Measurements from ENCODE around the gene KCNIP4. TPM values are rescaled to one million over a fixed set of nuclear protein-coding genes. Genes with fewer than 3 reads are reported as not detected.

Gene KCNIP4
- total RNA-seq, 4 donors from 2014 or later: not detected

DNA sequence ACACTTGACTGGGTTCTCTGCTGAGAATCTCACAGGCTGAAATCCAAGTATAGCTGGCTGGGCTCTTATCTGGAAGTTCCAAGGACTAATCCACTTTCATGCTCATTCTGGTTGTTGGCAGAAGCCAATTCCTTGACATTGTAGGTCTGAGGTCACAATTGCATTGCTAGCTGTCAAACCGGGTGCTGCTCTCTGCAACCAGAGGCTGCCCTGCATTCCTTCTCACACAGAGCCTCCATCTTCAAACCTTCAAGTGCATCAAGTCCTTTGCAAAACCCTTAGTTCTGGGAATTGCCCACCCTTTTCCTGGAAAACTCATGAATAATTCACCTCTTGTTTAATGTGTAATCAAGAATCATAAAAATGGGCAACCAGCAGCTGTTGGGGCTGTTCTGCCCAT lies 404.2 kb downstream of the KCNIP4 start:
- WGBS, 2 donors: 0 to 14% methylated on average over 1 of the region's 1 CpG
- TF ChIP-seq, protein P1, sequence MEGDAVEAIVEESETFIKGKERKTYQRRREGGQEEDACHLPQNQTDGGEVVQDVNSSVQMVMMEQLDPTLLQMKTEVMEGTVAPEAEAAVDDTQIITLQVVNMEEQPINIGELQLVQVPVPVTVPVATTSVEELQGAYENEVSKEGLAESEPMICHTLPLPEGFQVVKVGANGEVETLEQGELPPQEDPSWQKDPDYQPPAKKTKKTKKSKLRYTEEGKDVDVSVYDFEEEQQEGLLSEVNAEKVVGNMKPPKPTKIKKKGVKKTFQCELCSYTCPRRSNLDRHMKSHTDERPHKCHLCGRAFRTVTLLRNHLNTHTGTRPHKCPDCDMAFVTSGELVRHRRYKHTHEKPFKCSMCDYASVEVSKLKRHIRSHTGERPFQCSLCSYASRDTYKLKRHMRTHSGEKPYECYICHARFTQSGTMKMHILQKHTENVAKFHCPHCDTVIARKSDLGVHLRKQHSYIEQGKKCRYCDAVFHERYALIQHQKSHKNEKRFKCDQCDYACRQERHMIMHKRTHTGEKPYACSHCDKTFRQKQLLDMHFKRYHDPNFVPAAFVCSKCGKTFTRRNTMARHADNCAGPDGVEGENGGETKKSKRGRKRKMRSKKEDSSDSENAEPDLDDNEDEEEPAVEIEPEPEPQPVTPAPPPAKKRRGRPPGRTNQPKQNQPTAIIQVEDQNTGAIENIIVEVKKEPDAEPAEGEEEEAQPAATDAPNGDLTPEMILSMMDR (IDR thresholded peaks at IDR 0.05): no peak

GRCh38 chr4:21543514-21543913 lies 405.1 kb downstream of the KCNIP4 start:
- WGBS, 2 donors: 40 to 46% methylated on average over 3 of the region's 3 CpGs
- no peaks in the 10 kb centered on the region for H3K4me1 ChIP-seq
- H3K4me3 ChIP-seq: no peak overlapping the region
- no peaks in the 10 kb centered on the region for H3K27me3 ChIP-seq
- TF ChIP-seq, protein P1 (IDR thresholded peaks at IDR 0.05): no peak
- TF ChIP-seq POLR2A (IDR thresholded peaks at IDR 0.05) (no peak), EP300 (IDR thresholded peaks at IDR 0.05) (no peak)
- no peaks in the 10 kb centered on the region for H3K9me3 ChIP-seq
- no peaks in the 10 kb centered on the region for H3K36me3 ChIP-seq
- no peak overlapping the region for H3K27ac ChIP-seq
- no peak for DNase-seq (ENCODE audit: low spot score in 2 of 2)

More for the DNA sequence above, 404.2 kb downstream of the KCNIP4 start:
- Histone ChIP-seq H3K9me3 (no peaks in the 10 kb centered on the region), H3K36me3 (no peaks in the 10 kb centered on the region), H3K27me3 (no peaks in the 10 kb centered on the region), H3K4me1 (no peaks in the 10 kb centered on the region), H3K4me3 (no peak overlapping the region), H3K27ac (no peak overlapping the region)
- DNase-seq (ENCODE audit: low spot score in 2 of 2): no peak

DNA sequence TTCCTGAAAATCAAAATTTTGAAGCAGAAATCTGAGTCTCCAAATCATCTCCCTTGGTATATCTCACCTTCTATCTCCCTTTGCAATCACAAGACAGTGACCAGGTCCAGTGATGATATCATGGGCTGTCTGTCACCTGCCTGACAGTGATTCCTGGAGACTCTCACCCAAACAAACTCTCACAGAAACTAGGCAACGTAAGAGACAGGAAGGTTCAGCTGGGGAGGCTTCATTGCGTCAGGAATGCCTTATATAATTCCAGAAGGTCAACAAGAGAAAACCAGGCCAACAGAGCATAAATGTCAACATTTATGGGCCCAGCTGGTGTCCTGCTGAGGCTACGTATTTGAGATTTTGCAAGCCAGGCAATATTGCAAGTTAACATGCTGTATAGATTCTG lies 412.7 kb downstream of the KCNIP4 start:
- Histone ChIP-seq H3K4me3 (no peak overlapping the region), H3K27ac (no peak overlapping the region), H3K4me1 (no peaks in the 10 kb centered on the region), H3K27me3 (no peaks in the 10 kb centered on the region), H3K36me3 (no peaks in the 10 kb centered on the region), H3K9me3 (no peaks in the 10 kb centered on the region)
- 55 to 63% methylated on average over 3 of the region's 3 CpGs for WGBS, 2 donors
- DNase-seq (ENCODE audit: low spot score in 2 of 2): no peak
- TF ChIP-seq POLR2A (IDR thresholded peaks at IDR 0.05): no peak
- no peak for TF ChIP-seq EP300 (IDR thresholded peaks at IDR 0.05)
- TF ChIP-seq, protein P1 (IDR thresholded peaks at IDR 0.05): no peak

GRCh38 chr4:21531048-21531447 lies 417.5 kb downstream of the KCNIP4 start:
- Histone ChIP-seq H3K27ac (no peak overlapping the region), H3K36me3 (no peaks in the 10 kb centered on the region), H3K4me1 (no peaks in the 10 kb centered on the region), H3K4me3 (no peak overlapping the region), H3K27me3 (no peaks in the 10 kb centered on the region), H3K9me3 (no peaks in the 10 kb centered on the region)
- no peak for TF ChIP-seq EP300 (IDR thresholded peaks at IDR 0.05)
- TF ChIP-seq, protein P1 (IDR thresholded peaks at IDR 0.05): no peak
- no peak for TF ChIP-seq POLR2A (IDR thresholded peaks at IDR 0.05)
- no peak for DNase-seq (ENCODE audit: low spot score in 2 of 2)

- Histone ChIP-seq H3K9me3 (no peaks in the 10 kb centered on the region), H3K4me3 (no peak overlapping the region), H3K27ac (no peak overlapping the region), H3K36me3 (no peaks in the 10 kb centered on the region), H3K27me3 (no peaks in the 10 kb centered on the region), H3K4me1 (no peaks in the 10 kb centered on the region)
- 53 to 60% methylated on average over 1 of the region's 1 CpG for WGBS, 2 donors
- TF ChIP-seq, protein P1 (IDR thresholded peaks at IDR 0.05): no peak
- TF ChIP-seq POLR2A (IDR thresholded peaks at IDR 0.05): no peak
- no peak for TF ChIP-seq EP300 (IDR thresholded peaks at IDR 0.05)
- no peak for DNase-seq (ENCODE audit: low spot score in 2 of 2)
Measured at GRCh38 chr4:21529214-21529613, 419.4 kb downstream of the KCNIP4 start.

Measured in tibial nerve (tissue), 4 donors.